Prostate gland (tissue), 2 donors: Measurements from ENCODE around the gene VPS13A.

ENCODE experiments used
- POLR2A ChIP-seq: fragments of 450-650 bp; IDR thresholded peaks from one replicate; pipeline ENCODE4 v1.6.1; 2016; ENCODE audit warnings: antibody characterized with exemption, mild to moderate bottlenecking
- POLR2AphosphoS5 ChIP-seq: sonication (generic); formaldehyde crosslinking; IDR thresholded peaks from one replicate; pipeline ENCODE4 v1.6.1; 2017; ENCODE audit warnings: antibody characterized with exemption
- TF ChIP-seq, protein P1 (sequence below), 4 experiments: fragments of 200-600 bp in 2 of 4; fragments of 450-650 bp in 2 of 4; sonication (generic) in 2 of 4; IDR thresholded peaks; 1 replicate in 3 of 4; 2 replicates in 1 of 4; pipeline ENCODE4 v1.5.1; 2016 to 2019; ENCODE audit warnings: antibody characterized with exemption in 4 of 4, mild to moderate bottlenecking in 2 of 4, moderate library complexity in 2 of 4

DNA sequence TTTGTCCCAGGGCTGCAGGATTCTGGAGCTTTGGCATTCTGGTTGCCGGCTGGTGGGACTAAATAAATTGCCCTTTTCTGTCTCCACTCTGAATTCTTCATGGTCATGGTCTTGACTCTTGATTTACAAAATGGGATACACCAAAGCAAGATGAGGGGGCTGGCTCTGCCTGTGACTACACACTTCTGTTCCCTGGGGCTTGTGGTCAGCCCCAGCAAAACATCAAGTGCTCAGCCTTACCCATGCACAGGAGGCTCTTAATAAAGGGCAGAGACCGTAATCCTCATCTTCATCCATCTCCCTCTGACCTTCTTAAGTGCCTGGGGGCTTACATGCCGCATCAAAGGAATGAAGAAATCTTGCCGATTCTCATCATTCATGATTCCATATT lies 272.7 kb downstream of the VPS13A start:
- no peak for TF ChIP-seq POLR2AphosphoS5
- TF ChIP-seq POLR2A = no peak
- TF ChIP-seq, protein P1, sequence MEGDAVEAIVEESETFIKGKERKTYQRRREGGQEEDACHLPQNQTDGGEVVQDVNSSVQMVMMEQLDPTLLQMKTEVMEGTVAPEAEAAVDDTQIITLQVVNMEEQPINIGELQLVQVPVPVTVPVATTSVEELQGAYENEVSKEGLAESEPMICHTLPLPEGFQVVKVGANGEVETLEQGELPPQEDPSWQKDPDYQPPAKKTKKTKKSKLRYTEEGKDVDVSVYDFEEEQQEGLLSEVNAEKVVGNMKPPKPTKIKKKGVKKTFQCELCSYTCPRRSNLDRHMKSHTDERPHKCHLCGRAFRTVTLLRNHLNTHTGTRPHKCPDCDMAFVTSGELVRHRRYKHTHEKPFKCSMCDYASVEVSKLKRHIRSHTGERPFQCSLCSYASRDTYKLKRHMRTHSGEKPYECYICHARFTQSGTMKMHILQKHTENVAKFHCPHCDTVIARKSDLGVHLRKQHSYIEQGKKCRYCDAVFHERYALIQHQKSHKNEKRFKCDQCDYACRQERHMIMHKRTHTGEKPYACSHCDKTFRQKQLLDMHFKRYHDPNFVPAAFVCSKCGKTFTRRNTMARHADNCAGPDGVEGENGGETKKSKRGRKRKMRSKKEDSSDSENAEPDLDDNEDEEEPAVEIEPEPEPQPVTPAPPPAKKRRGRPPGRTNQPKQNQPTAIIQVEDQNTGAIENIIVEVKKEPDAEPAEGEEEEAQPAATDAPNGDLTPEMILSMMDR (IDR thresholded peaks at IDR 0.05) = no peak
